Endothelial cell of hepatic sinusoid (primary cell): ENCODE results near the gene CATSPERD.
"Not testable (repeated sequence)": the region's sequence is repeated elsewhere in the genome, so short reads cannot be mapped to it uniquely, and the experiment has no call there.

Experiments used
- in situ Hi-C: cut with HindIII; loops from 2 replicates; pipeline ENCODE4 v1.10.0; 2017; ENCODE audit warnings: low sequenced_read_pairs

CATSPERD gene

GRCh38 chr19:5697022-5697889 is 23.2 kb upstream of the CATSPERD start:
- in situ Hi-C loops, result no loop called here

DNA sequence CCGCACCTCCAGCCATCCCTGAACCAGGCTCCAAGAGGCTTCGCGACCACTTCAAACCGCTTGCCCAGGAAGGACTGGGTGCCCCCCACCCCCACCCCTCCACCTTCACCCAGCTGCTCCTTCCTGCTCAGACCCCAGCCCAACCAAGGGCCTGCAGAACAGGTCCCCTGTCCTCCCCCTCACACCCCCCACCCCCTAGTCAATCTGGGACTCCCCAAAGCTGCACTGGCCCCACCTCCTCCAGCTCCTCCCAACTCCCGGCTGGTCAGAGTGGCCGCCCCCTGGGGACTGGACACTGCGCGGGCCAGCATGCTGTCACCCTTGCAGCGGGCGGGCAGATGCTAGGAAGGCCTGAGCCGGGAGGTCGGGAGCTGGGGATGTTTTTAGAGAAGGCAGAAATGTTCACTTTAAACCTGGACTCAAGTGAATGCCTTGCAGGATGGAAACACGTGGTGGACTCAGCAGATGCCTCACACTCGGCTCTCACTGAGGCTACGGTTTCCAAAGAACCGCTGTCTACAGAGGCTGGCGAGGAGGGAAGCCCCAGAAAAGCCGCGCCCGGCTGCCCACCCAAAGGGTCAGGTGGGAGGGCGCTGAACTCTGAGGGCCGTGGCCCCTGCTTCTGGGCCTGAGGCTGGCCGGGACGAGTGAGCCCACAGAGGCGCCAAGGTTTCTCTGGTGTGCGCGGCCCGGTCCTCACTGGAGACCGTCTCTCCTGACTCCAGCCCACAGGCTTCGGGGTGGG is 22.4 kb upstream of the CATSPERD start:
- in situ Hi-C loops, result no loop called here

DNA sequence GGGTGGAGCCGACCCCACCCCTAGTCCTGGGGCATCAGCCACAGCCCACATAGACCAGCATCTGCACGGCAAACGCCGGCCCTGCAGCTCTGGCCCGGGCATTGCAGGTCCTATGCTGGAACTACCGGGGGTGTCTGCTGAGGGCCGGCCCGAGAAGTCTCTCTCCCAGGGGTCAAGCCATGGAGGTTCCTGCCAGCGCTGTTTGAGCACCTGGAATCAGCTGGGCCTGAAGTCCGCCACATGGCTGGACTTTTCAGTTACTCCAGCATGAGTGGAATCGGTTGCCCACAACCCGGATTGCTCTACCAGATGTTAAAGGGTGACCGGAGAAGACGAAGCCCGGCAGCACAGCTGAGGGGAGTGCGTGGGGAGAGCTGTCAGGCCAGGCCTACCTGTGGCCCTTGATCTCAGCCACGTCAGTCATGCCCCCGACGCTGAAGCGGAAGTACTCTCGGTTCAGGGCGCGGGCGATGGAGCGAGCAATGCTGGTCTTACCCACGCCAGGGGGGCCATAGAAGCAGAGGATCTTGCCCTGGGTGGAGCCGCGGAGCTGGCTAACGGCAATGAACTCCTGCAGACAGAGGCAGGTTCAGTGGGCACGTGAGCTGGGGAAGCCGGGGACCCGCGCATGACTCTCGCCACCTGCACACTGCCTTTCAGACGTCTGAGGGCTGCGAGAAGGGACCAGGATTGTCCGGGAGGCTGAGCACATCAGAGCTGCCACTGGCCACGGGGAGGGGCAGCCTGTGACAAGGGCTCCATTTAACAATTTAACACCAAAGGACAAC is 21.6 kb upstream of the CATSPERD start:
- in situ Hi-C loops, result no loop called here

- in situ Hi-C loops, result no loop called here
Measured at GRCh38 chr19:5700455-5701092, 19.9 kb upstream of the CATSPERD start.

GRCh38 chr19:5702053-5702410 is 18.4 kb upstream of the CATSPERD start:
- in situ Hi-C loops, result not testable (repeated sequence)

- in situ Hi-C loops, result no loop called here
Measured at GRCh38 chr19:5703819-5704818, 16.3 kb upstream of the CATSPERD start.

DNA sequence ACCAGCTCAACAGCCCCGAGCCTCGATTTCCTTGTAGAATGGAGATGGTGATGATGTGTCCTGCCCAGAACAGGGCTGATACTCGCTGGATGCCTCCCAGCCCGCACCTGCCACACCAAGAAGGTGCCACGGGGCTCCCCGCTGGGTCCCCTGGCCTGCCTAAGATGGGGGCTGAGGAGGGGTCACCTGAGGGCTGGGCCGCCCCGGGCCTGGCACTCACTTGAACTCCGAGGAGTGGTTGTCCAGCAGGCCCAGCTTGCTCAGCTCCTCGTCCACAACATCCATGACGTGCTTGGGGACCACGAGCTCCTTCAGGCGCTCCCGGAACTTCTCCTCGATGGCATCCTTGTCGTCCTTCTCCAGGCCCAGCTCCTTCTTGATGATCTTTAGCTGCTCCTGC is 14.9 kb upstream of the CATSPERD start:
- in situ Hi-C loops, result no loop called here

DNA sequence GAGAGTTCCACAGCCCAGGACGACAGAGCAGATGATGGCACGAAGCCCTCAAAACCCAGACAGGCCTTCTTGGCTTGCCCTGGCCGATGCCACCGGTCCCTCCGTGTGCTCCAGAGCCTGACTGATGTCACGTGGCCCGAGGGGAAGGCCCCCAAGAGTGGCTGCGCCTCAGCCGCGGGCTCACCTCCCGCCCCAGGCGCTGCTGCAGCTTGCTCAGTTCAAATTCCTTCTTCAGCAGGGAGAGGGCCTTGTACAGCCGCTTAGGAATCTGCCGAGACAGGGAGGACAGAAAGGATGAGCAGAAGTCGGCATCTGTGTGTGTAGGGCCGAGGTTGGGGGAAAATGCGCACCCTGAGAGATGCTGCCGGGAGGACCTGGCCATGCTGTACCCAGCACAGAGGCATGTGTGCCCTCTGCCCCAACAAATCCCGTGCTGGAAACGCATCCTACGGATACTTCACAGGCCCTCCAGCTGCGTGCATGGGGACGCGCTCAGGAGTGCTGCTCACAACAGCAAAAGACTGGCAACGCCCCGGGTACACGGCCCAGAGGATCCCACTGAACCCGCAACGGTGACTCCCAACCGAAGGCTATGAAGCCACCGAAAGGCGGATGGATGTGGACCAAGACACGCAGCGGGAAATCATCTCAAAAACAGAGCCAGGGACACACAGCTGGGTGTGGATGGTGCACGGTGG is 13.4 kb upstream of the CATSPERD start:
- in situ Hi-C loops, result no loop called here

- in situ Hi-C loops, result no loop called here
Measured at GRCh38 chr19:5707576-5708575, 12.6 kb upstream of the CATSPERD start.

- in situ Hi-C loops, result no loop called here
Measured at GRCh38 chr19:5711025-5711424, 9.4 kb upstream of the CATSPERD start.

DNA sequence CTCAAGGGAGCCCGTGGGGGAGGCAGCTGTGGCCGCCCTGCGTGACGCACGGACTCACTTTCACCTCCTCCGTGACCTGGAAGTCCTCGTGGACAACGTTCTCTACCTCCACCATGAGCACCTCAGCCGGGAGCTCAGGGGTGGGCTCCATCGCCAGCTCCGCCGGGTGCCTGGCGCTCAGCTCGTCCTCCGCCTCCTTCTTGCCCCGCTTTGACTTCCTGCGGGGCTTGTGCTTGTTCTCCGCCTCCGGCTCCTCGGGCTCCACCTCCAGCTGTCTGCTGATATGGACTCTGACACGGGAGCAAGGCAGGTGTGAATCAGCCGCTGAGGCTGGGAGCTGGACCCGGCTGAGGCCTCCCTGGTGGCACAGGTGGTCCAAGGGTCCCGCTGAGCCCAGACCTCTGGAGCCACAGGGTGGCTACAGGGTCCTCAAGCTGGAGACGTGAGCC is 8.7 kb upstream of the CATSPERD start:
- in situ Hi-C loops, result no loop called here

- in situ Hi-C loops, result no loop called here
Measured at GRCh38 chr19:5713228-5713627, 7.2 kb upstream of the CATSPERD start.

- in situ Hi-C loops, result no loop called here
Measured at GRCh38 chr19:5714816-5715215, 5.6 kb upstream of the CATSPERD start.

- in situ Hi-C loops, result no loop called here
Measured at GRCh38 chr19:5717215-5717935, 3.1 kb upstream of the CATSPERD start.

- in situ Hi-C loops, result no loop called here
Measured at GRCh38 chr19:5718037-5718578, 2.3 kb upstream of the CATSPERD start.

DNA sequence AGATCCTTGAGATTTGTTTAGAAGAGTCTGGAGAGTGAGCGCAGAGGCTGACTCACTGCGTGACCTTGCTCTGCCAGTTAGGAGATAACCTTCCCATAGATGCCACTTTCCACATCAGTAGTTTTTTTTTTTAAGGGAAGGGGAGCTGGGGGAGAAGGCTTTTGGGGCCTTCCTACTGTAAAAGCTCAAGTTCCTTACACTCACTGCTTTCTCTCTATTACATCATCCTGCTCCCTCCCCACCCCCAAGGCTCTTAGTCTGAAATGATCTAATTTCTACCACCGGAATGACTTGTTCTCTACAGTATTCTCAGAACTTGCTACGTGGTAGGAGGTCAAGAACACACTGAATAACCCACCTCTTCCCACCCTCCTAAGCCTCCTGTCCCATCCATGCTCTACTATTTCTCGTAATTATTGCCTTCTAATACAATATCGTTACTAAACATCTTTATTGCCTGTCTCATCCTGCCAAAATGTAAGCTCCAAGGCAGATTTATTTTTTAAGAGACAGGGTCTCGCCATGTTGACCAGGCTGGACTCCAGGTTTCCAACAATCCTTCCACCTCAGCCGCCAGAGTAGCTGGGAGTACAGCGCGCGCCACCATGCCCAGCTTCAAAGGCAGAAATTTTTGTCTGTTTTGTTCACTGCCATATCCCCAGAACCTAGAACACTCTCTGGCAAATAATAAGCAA is 1.7 kb upstream of the CATSPERD start:
- in situ Hi-C loops, result no loop called here
